SK-N-MC (cell line): Measurements from ENCODE around the gene ZNF764.

Experiments used
- DNase-seq: peaks from one replicate; pipeline ENCODE4 v3.0.0-alpha.2; 2011; ENCODE audit warnings: low read depth, low spot score
- H3K27ac ChIP-seq: fragments of 200-600 bp; sonication (generic); 2 replicates; pipeline ENCODE4 v1.5.1; 2016; ENCODE audit warnings: mixed run types
- H3K36me3 ChIP-seq: fragments of 200-600 bp; sonication (generic); 2 replicates; pipeline ENCODE4 v1.6.1; 2017; ENCODE audit warnings: antibody characterized with exemption, low read length, mixed read lengths; ENCODE audit not compliant: insufficient read depth
- H3K4me3 ChIP-seq: fragments of 200-600 bp; sonication (generic); 2 replicates; pipeline ENCODE4 v1.5.1; 2016
- H3K9ac ChIP-seq: fragments of 200-600 bp; sonication (generic); 2 replicates; pipeline ENCODE4 v1.8.0; 2017; ENCODE audit warnings: mixed run types, mixed read lengths; ENCODE audit not compliant: insufficient read length
- H3K9me3 ChIP-seq: fragments of 200-600 bp; sonication (generic); 2 replicates; pipeline ENCODE4 v1.6.1; 2017; ENCODE audit warnings: low read depth, mild to moderate bottlenecking, antibody characterized with exemption, low read length, moderate library complexity, mixed read lengths
- EZH2 ChIP-seq: fragments of 200-600 bp; sonication (generic); IDR thresholded peaks from one replicate; pipeline ENCODE4 v1.6.1; 2017; ENCODE audit warnings: antibody characterized with exemption
- FOXP2 ChIP-seq: optimal IDR thresholded peaks from 2 replicates; pipeline ENCODE3; 2011; ENCODE audit warnings: mild to moderate bottlenecking, moderate library complexity; ENCODE audit not compliant: insufficient read depth; ENCODE audit errors: extremely low read length, control extremely low read depth
- POLR2AphosphoS5 ChIP-seq: IDR thresholded peaks from 2 replicates; pipeline ENCODE4 v1.6.1; 2012; ENCODE audit warnings: mild to moderate bottlenecking, low read depth, low read length, borderline replicate concordance

The ZNF764 gene

GRCh38 chr16:30521873-30522641 lies 36.1 kb downstream of the ZNF764 start:
- DNase-seq, result no peak
- Histone ChIP-seq H3K4me3 (no peak overlapping the region), H3K9ac (no peak overlapping the region), H3K9me3 (no peaks in the 10 kb centered on the region), H3K27ac (no peak overlapping the region), H3K36me3 (no peaks in the 10 kb centered on the region)
- TF ChIP-seq EZH2, result no peak
- TF ChIP-seq FOXP2, result no peak
- no peak for TF ChIP-seq POLR2AphosphoS5

DNA sequence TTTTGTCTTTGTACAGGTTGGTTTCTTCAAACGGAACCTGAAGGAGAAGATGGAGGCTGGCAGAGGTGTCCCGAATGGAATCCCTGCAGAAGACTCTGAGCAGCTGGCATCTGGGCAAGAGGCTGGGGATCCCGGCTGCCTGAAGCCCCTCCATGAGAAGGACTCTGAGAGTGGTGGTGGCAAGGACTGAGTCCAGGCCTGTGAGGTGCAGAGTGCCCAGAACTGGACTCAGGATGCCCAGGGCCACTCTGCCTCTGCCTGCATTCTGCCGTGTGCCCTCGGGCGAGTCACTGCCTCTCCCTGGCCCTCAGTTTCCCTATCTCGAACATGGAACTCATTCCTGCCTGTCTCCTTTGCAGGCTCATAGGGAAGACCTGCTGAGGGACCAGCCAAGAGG lies 36.7 kb downstream of the ZNF764 start:
- H3K27ac ChIP-seq, result no peak overlapping the region
- no peak for DNase-seq
- no peak overlapping the region for H3K4me3 ChIP-seq
- no peak overlapping the region for H3K9ac ChIP-seq
- TF ChIP-seq EZH2 (no peak), POLR2AphosphoS5 (no peak), FOXP2 (no peak)
- H3K36me3 ChIP-seq, result no peaks in the 10 kb centered on the region
- H3K9me3 ChIP-seq, result no peaks in the 10 kb centered on the region

DNA sequence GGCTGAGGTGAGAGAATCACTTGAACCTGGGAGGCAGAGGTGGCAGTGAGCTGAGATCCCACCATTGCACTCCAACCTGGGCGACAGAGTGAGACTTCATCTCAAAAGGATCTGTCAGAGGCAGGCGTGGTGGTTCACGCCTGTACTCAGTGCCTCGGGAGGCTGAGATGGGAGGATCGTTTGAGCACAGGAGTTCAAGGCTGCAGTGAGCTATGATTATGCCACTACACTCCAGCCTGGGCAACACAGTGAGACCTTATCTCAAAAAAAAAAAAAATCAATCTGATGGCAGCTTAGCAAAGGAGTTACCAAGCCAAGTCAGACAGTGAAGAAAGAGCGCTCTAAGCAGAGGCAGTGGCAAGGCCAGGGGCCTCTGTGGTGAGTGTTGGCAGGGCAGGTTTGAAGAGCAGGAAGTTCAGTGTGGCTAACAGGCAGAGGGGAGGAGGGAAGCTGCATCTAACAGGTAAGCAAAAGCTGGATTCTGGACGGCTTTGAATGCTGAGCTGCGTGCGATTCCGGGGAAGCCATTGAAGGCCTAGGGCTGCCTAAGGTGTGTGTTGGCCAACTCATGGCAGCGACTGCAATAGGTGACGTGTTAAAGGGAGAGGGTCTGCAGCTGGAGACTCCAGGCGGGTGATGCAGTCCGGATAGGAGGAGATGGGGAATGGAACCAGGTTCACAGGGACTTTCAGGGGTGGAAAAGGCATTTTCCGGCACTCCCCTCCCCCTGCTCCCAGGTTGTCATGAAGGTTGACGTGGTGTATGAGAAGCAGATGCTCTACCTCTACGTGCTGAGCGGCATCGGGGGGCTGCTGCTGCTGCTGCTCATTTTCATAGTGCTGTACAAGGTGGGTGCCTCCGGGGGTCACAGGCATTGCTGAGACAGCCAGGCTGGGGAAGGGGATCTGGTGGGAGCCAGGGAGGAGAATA lies 38.8 kb downstream of the ZNF764 start:
- no peak for TF ChIP-seq FOXP2
- no peak for TF ChIP-seq POLR2AphosphoS5
- no peak for TF ChIP-seq EZH2
- H3K4me3 ChIP-seq, result no peak overlapping the region
- H3K9me3 ChIP-seq, result no peaks in the 10 kb centered on the region
- no peaks in the 10 kb centered on the region for H3K36me3 ChIP-seq
- H3K27ac ChIP-seq, result no peak overlapping the region
- no peak for DNase-seq
- no peak overlapping the region for H3K9ac ChIP-seq

DNA sequence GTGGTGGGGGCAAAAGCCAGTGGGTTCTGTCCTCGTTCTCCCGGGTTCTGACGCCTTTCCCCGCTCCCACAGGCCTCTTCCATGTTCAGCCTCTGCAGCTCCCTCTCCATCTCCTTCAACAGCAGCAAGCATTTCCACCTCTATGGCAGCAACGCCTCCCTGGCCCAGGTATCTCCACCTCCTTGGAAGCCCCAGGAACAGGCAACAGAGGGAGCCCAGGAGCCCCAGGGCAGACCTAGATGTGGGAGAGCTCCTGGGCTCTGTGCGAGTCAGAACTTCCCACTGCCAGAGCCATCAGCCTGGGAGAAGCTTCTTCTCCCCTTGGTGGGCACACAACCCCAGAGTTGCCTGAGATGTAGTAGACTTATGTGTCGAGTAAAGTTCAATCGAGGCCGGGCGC lies 39.6 kb downstream of the ZNF764 start:
- H3K9ac ChIP-seq, result no peak overlapping the region
- no peak for TF ChIP-seq EZH2
- TF ChIP-seq POLR2AphosphoS5, result no peak
- TF ChIP-seq FOXP2, result no peak

GRCh38 chr16:30515275-30515674 lies 42.9 kb downstream of the ZNF764 start:
- no peaks in the 10 kb centered on the region for H3K36me3 ChIP-seq

More for the DNA sequence above, 39.6 kb downstream of the ZNF764 start:
- Histone ChIP-seq H3K36me3 (no peaks in the 10 kb centered on the region), H3K4me3 (no peak overlapping the region), H3K9me3 (no peaks in the 10 kb centered on the region), H3K27ac (no peak overlapping the region)
- DNase-seq, result no peak

DNA sequence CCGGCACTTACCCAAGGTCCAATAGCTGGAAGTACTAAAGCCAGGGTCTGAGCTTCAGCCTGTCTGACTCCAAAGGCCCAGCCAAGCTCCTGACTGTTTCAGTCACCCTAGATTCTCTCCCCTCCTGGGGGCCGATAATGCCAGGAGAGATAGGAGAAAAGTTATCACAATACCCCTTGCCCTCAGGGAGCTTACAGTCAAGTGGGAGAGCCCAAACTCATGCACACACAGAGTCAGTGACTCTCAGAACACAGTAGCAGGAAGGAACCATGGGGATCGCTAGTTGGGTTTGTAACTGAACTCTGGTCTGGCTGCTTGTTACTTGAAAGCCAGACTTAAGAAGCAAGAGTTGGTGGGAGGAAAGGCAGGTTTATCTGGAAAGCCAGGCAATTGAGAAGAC lies 46.7 kb downstream of the ZNF764 start:
- Histone ChIP-seq H3K36me3 (no peaks in the 10 kb centered on the region), H3K9me3 (no peaks in the 10 kb centered on the region), H3K9ac (no peak overlapping the region), H3K4me3 (no peak overlapping the region), H3K27ac (no peak overlapping the region)
- TF ChIP-seq EZH2 (no peak), FOXP2 (no peak), POLR2AphosphoS5 (no peak)
- DNase-seq, result no peak

More at GRCh38 chr16:30515275-30515674, 42.9 kb downstream of the ZNF764 start:
- no peak overlapping the region for H3K4me3 ChIP-seq
- TF ChIP-seq POLR2AphosphoS5 (no peak), EZH2 (no peak), FOXP2 (no peak)
- no peak for DNase-seq
- no peak overlapping the region for H3K27ac ChIP-seq
- no peaks in the 10 kb centered on the region for H3K9me3 ChIP-seq
- no peak overlapping the region for H3K9ac ChIP-seq

GRCh38 chr16:30510376-30510938 lies 47.7 kb downstream of the ZNF764 start:
- DNase-seq, result no peak
- Histone ChIP-seq H3K9ac (no peak overlapping the region), H3K4me3 (no peak overlapping the region), H3K27ac (no peak overlapping the region), H3K9me3 (no peaks in the 10 kb centered on the region), H3K36me3 (no peaks in the 10 kb centered on the region)
- no peak for TF ChIP-seq POLR2AphosphoS5
- no peak for TF ChIP-seq FOXP2
